ENCODE measurements around the gene KCNJ10.

DNA sequence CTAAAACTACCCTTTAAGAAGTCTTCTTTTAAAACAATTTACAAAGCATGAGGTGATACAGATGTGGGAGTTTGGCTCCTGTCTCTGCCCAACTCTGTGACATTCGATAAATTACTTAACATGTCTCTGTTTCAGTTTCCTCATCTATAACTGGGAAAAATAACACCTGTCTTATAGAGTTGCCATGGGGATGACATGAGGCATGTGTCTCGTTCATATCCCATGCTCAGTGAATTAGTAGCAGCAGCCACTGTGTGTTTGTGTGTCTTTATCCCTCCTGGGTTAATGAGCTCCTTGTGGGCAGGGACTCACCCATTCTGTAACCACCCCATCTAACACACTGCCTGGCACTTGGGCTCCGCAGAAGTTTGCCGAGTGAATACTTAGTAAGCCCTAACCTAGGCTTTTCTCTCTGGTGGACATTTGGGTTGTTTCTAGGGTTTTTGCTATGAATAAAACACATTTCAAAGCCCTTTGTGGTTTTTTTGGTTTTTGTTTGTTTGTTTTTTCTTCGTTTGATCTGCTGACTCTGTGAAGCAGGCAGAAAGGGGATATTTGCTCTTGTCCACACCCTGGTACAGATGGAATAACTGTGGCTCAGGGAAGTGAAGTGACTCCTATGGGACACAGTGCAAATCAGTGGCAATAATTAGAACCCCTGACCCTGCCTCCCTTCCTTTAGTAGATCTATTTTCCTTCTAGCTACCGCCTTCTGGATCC is 10.6 kb upstream of the KCNJ10 start:
- TF ChIP-seq EP300 (IDR thresholded peaks at IDR 0.05; ENCODE audit: borderline replicate concordance) (no peak), YY1 (IDR thresholded peaks at IDR 0.05; ENCODE audit: low read depth) (no peak), RAD21 (IDR thresholded peaks at IDR 0.05; ENCODE audit: low read depth) (no peak), TEAD4 (IDR thresholded peaks at IDR 0.05) (no peak), ZBTB7A (IDR thresholded peaks at IDR 0.05; ENCODE audit: low read depth) (no peak), TCF12 (IDR thresholded peaks at IDR 0.05; ENCODE audit: low read depth) (no peak), CEBPB (IDR thresholded peaks at IDR 0.05) (no peak), NFIC (IDR thresholded peaks at IDR 0.05) (no peak), CREB1 (IDR thresholded peaks at IDR 0.05; ENCODE audit: low read depth) (no peak), REST (IDR thresholded peaks at IDR 0.05; ENCODE audit: low read depth) (no peak), FOXM1 (IDR thresholded peaks at IDR 0.05; ENCODE audit: borderline replicate concordance, low read depth) (no peak), TAF1 (IDR thresholded peaks at IDR 0.05; ENCODE audit: low read depth) (no peak), EGR1 (IDR thresholded peaks at IDR 0.05) (no peak)
- TF ChIP-seq, protein P1, sequence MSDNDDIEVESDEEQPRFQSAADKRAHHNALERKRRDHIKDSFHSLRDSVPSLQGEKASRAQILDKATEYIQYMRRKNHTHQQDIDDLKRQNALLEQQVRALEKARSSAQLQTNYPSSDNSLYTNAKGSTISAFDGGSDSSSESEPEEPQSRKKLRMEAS (IDR thresholded peaks at IDR 0.05) = no peak
